Effector memory CD8-positive, alpha-beta T cell (primary cell): Measurements from ENCODE around the gene FFAR1.

Experiments
- ATAC-seq: fragments of 150-1000 bp; cut with Tn5 transposase; replicated peaks from 2 replicates; pipeline ENCODE4 v1.10.0; 2021; ENCODE audit warnings: mild to moderate bottlenecking, moderate library complexity
- DNase-seq, 3 experiments: peaks; one replicate each; pipeline ENCODE4 v3.0.0; 2021
- H3K27ac Mint-ChIP-seq, 2 donors: one replicate each; pipeline ENCODE4 v1.8.0; 2022; ENCODE audit warnings: mild to moderate bottlenecking in 2 of 2, mixed read lengths in 2 of 2, moderate library complexity in 2 of 2
- H3K27me3 Mint-ChIP-seq, 2 donors: one replicate each; pipeline ENCODE4 v1.8.0; 2022; ENCODE audit warnings: mixed read lengths in 2 of 2
- H3K36me3 Mint-ChIP-seq: one replicate; pipeline ENCODE4 v1.8.0; 2022; ENCODE audit warnings: mild to moderate bottlenecking, moderate library complexity, mixed read lengths; ENCODE audit not compliant: insufficient read depth
- H3K4me1 Mint-ChIP-seq, 2 donors: one replicate each; pipeline ENCODE4 v1.8.0; 2022; ENCODE audit warnings: low read depth in 2 of 2, mixed read lengths in 2 of 2
- H3K4me3 Mint-ChIP-seq, 2 donors: one replicate each; pipeline ENCODE4 v1.8.0; 2022; ENCODE audit warnings: mild to moderate bottlenecking in 2 of 2, mixed read lengths in 2 of 2, moderate library complexity in 2 of 2
- H3K9me3 Mint-ChIP-seq, 2 donors: one replicate each; pipeline ENCODE4 v1.8.0; 2022; ENCODE audit warnings: mixed read lengths in 2 of 2
- total RNA-seq, 9 experiments: gene quantifications; one replicate each; lab custom pipeline; 2026; lab: John Stamatoyannopoulos, UW

FFAR1 gene
- 0 to 0.21 (median 0) reads per million in 9 experiments for total RNA-seq

- peaks cover 22 to 57% of the 10 kb centered on the region in 2 donors for H3K27me3 Mint-ChIP-seq
- peak within 1 kb of the TSS; percentile 47 to 69 for H3K4me3 Mint-ChIP-seq
- DNase-seq (peak in 2 of 3 experiments; percentile 20 to 30), ATAC-seq (peak; percentile 68)
- peaks cover 18 to 23% of the 10 kb centered on the region in 2 donors for H3K4me1 Mint-ChIP-seq
- H3K36me3 Mint-ChIP-seq = peaks cover 22% of the 10 kb centered on the region
- H3K9me3 Mint-ChIP-seq = no peaks in the 10 kb centered on the region
- peak within 1 kb of the TSS; percentile 57 to 89 for H3K27ac Mint-ChIP-seq
Measured at GRCh38 chr19:35347171-35347929, at the start of gene FFAR1. FFAR1 (plus strand) TSS chr19:35347902; CDS start chr19:35351552, 3,650 bp downstream.

GRCh38 chr19:35297922-35298321 lies 49.8 kb upstream of the FFAR1 start:
- Mint-ChIP-seq H3K4me1 (peaks cover 0 to 2% of the 10 kb centered on the region in 2 donors), H3K9me3 (no peaks in the 10 kb centered on the region), H3K27ac (no peak overlapping the region), H3K36me3 (no peaks in the 10 kb centered on the region), H3K4me3 (no peak overlapping the region), H3K27me3 (no peaks in the 10 kb centered on the region)
- DNase-seq (no peak), ATAC-seq (no peak)

- H3K27ac Mint-ChIP-seq = no peak overlapping the region
Measured at GRCh38 chr19:35298561-35298972, 49.1 kb upstream of the FFAR1 start.

GRCh38 chr19:35299523-35300338 lies 48.0 kb upstream of the FFAR1 start:
- Mint-ChIP-seq H3K27ac (no peak overlapping the region), H3K27me3 (no peaks in the 10 kb centered on the region), H3K4me3 (no peak overlapping the region), H3K4me1 (no peaks in the 10 kb centered on the region), H3K36me3 (no peaks in the 10 kb centered on the region), H3K9me3 (no peaks in the 10 kb centered on the region)
- ATAC-seq (no peak), DNase-seq (no peak)

More at GRCh38 chr19:35298561-35298972, 49.1 kb upstream of the FFAR1 start:
- no peak for ATAC-seq
- no peaks in the 10 kb centered on the region for H3K4me1 Mint-ChIP-seq
- no peak overlapping the region for H3K4me3 Mint-ChIP-seq
- no peak for DNase-seq
- H3K27me3 Mint-ChIP-seq = no peaks in the 10 kb centered on the region
- H3K36me3 Mint-ChIP-seq = no peaks in the 10 kb centered on the region
- no peaks in the 10 kb centered on the region for H3K9me3 Mint-ChIP-seq

- H3K4me1 Mint-ChIP-seq = no peaks in the 10 kb centered on the region
Measured at GRCh38 chr19:35300339-35300649, 47.4 kb upstream of the FFAR1 start.

GRCh38 chr19:35301961-35302360 lies 45.7 kb upstream of the FFAR1 start:
- DNase-seq (no peak), ATAC-seq (no peak)
- Mint-ChIP-seq H3K4me3 (no peak overlapping the region), H3K36me3 (no peaks in the 10 kb centered on the region), H3K9me3 (no peaks in the 10 kb centered on the region), H3K27me3 (no peaks in the 10 kb centered on the region), H3K27ac (no peak overlapping the region), H3K4me1 (no peaks in the 10 kb centered on the region)

More at GRCh38 chr19:35300339-35300649, 47.4 kb upstream of the FFAR1 start:
- H3K27ac Mint-ChIP-seq = no peak overlapping the region
- H3K4me3 Mint-ChIP-seq = no peak overlapping the region
- no peaks in the 10 kb centered on the region for H3K27me3 Mint-ChIP-seq
- no peaks in the 10 kb centered on the region for H3K9me3 Mint-ChIP-seq
- no peaks in the 10 kb centered on the region for H3K36me3 Mint-ChIP-seq
- no peak for DNase-seq
- no peak for ATAC-seq

- DNase-seq (no peak), ATAC-seq (no peak)
- no peaks in the 10 kb centered on the region for H3K9me3 Mint-ChIP-seq
- H3K27ac Mint-ChIP-seq = no peak overlapping the region
- no peaks in the 10 kb centered on the region for H3K4me1 Mint-ChIP-seq
- no peak overlapping the region for H3K4me3 Mint-ChIP-seq
- H3K36me3 Mint-ChIP-seq = no peaks in the 10 kb centered on the region
- H3K27me3 Mint-ChIP-seq = peaks cover 0 to under 1% of the 10 kb centered on the region in 2 donors
Measured at GRCh38 chr19:35302446-35302845, 45.3 kb upstream of the FFAR1 start.

- Mint-ChIP-seq H3K4me1 (no peaks in the 10 kb centered on the region), H3K36me3 (no peaks in the 10 kb centered on the region), H3K9me3 (no peaks in the 10 kb centered on the region), H3K27me3 (peaks cover 7 to 9% of the 10 kb centered on the region in 2 donors), H3K27ac (no peak overlapping the region), H3K4me3 (no peak overlapping the region)
- DNase-seq (no peak), ATAC-seq (no peak)
Measured at GRCh38 chr19:35303357-35303915, 44.3 kb upstream of the FFAR1 start.

GRCh38 chr19:35304036-35304435 lies 43.7 kb upstream of the FFAR1 start:
- ATAC-seq (no peak), DNase-seq (no peak)
- Mint-ChIP-seq H3K27me3 (peaks cover 10 to 14% of the 10 kb centered on the region in 2 donors), H3K27ac (no peak overlapping the region), H3K4me1 (no peaks in the 10 kb centered on the region), H3K4me3 (no peak overlapping the region), H3K36me3 (no peaks in the 10 kb centered on the region), H3K9me3 (no peaks in the 10 kb centered on the region)

GRCh38 chr19:35305181-35305580 lies 42.5 kb upstream of the FFAR1 start:
- Mint-ChIP-seq H3K4me1 (no peaks in the 10 kb centered on the region), H3K27ac (no peak overlapping the region), H3K36me3 (no peaks in the 10 kb centered on the region), H3K4me3 (no peak overlapping the region), H3K9me3 (no peaks in the 10 kb centered on the region), H3K27me3 (peaks cover 15 to 23% of the 10 kb centered on the region in 2 donors)
- DNase-seq = no peak
- ATAC-seq = no peak

- Mint-ChIP-seq H3K27me3 (peaks cover 15 to 26% of the 10 kb centered on the region in 2 donors), H3K9me3 (no peaks in the 10 kb centered on the region), H3K27ac (no peak overlapping the region), H3K4me3 (no peak overlapping the region), H3K36me3 (no peaks in the 10 kb centered on the region), H3K4me1 (no peaks in the 10 kb centered on the region)
- no peak for ATAC-seq
- no peak for DNase-seq
Measured at GRCh38 chr19:35306473-35307246, 41.0 kb upstream of the FFAR1 start.

- H3K27me3 Mint-ChIP-seq = peaks cover 15 to 31% of the 10 kb centered on the region in 2 donors
- no peak overlapping the region for H3K27ac Mint-ChIP-seq
- DNase-seq (no peak), ATAC-seq (no peak)
- H3K4me3 Mint-ChIP-seq = no peak overlapping the region
- no peaks in the 10 kb centered on the region for H3K9me3 Mint-ChIP-seq
- H3K36me3 Mint-ChIP-seq = no peaks in the 10 kb centered on the region
- no peaks in the 10 kb centered on the region for H3K4me1 Mint-ChIP-seq
Measured at GRCh38 chr19:35307931-35308330, 39.8 kb upstream of the FFAR1 start.

- Mint-ChIP-seq H3K27me3 (peaks cover 15 to 31% of the 10 kb centered on the region in 2 donors), H3K9me3 (no peaks in the 10 kb centered on the region), H3K4me1 (no peaks in the 10 kb centered on the region), H3K27ac (no peak overlapping the region), H3K4me3 (no peak overlapping the region), H3K36me3 (no peaks in the 10 kb centered on the region)
- DNase-seq (no peak), ATAC-seq (no peak)
Measured at GRCh38 chr19:35308910-35309309, 38.8 kb upstream of the FFAR1 start.
